HepG2 (cell line): ENCODE results near the gene TSPYL1. TPM values are rescaled to one million over a fixed set of nuclear protein-coding genes. Genes with fewer than 3 reads are reported as not detected.

ENCODE experiments used
- CBX2 ChIP-seq, 2 experiments: fragments of 200-600 bp in 1 of 2; sonication (generic); formaldehyde crosslinking in 1 of 2; IDR thresholded peaks; 2 replicates each; pipeline versions ENCODE4 v1.7.0 to v1.8.1; 2018 to 2022; ENCODE audit warnings: low read depth in 2 of 2, low read length in 1 of 2, mild to moderate bottlenecking in 1 of 2, missing genetic modification reagents in 1 of 2
- CEBPG ChIP-seq: IDR thresholded peaks from 2 replicates; pipeline ENCODE4 v1.6.1; 2016
- CHD4 ChIP-seq: fragments of 200-600 bp; sonication (generic); IDR thresholded peaks from 2 replicates; pipeline ENCODE4 v1.7.0; 2017; ENCODE audit warnings: mild to moderate bottlenecking, low read length, borderline replicate concordance
- FOSL2 ChIP-seq: sonication (generic); formaldehyde crosslinking; IDR thresholded peaks from 2 replicates; pipeline ENCODE4 v1.4.0; 2020; ENCODE audit warnings: missing genetic modification reagents
- HOXA7 ChIP-seq: sonication (generic); formaldehyde crosslinking; IDR thresholded peaks from 2 replicates; pipeline ENCODE4 v1.8.1; 2022; ENCODE audit warnings: mild to moderate bottlenecking, missing genetic modification reagents, moderate library complexity
- NCOR1 ChIP-seq: fragments of 200-600 bp; sonication (generic); IDR thresholded peaks from 2 replicates; pipeline ENCODE4 v1.7.0; 2017; ENCODE audit warnings: antibody characterized with exemption, low read length, borderline replicate concordance
- NFIB ChIP-seq: sonication (generic); formaldehyde crosslinking; IDR thresholded peaks from 2 replicates; pipeline ENCODE4 v1.9.0; 2021; ENCODE audit warnings: missing genetic modification reagents, mild to moderate bottlenecking, borderline replicate concordance
- NR2F2 ChIP-seq: IDR thresholded peaks from 2 replicates; pipeline ENCODE4 v1.6.1; 2012; ENCODE audit warnings: low read depth, inconsistent platforms, borderline replicate concordance
- PAWR ChIP-seq: sonication (generic); formaldehyde crosslinking; IDR thresholded peaks from 2 replicates; pipeline ENCODE4 v1.4.0; 2020; ENCODE audit warnings: missing genetic modification reagents, mild to moderate bottlenecking, borderline replicate concordance
- REPIN1 ChIP-seq: sonication (generic); formaldehyde crosslinking; IDR thresholded peaks from 2 replicates; pipeline ENCODE4 v1.8.0; 2022; ENCODE audit warnings: missing genetic modification reagents, low read depth, mild to moderate bottlenecking, borderline replicate concordance
- RXRB ChIP-seq: IDR thresholded peaks from 2 replicates; pipeline ENCODE4 v1.6.1; 2016; ENCODE audit warnings: borderline replicate concordance, missing genetic modification reagents, missing compliant biosample characterization
- SAP130 ChIP-seq: IDR thresholded peaks from 2 replicates; pipeline ENCODE4 v1.6.1; 2016; ENCODE audit warnings: low read depth
- SRY ChIP-seq: sonication (generic); formaldehyde crosslinking; IDR thresholded peaks from 2 replicates; pipeline ENCODE4 v1.8.0; 2022; ENCODE audit warnings: mild to moderate bottlenecking, missing genetic modification reagents
- TEAD3 ChIP-seq: optimal IDR thresholded peaks from 2 replicates; pipeline ENCODE3; 2016; ENCODE audit warnings: borderline replicate concordance
- U2AF1 ChIP-seq: fragments of 200-400 bp; formaldehyde crosslinking; optimal IDR thresholded peaks from 2 replicates; pipeline ENCODE3; 2017; ENCODE audit warnings: mild to moderate bottlenecking, low read depth, low read length
- UBTF ChIP-seq: sonication (generic); formaldehyde crosslinking; IDR thresholded peaks from 2 replicates; pipeline ENCODE4 v1.4.0; 2020; ENCODE audit warnings: mild to moderate bottlenecking, missing genetic modification reagents
- ZMYM3 ChIP-seq: sonication (generic); formaldehyde crosslinking; IDR thresholded peaks from 2 replicates; pipeline ENCODE4 v1.5.1; 2020; ENCODE audit warnings: mild to moderate bottlenecking, missing genetic modification reagents
- ZNF30 ChIP-seq: sonication (generic); formaldehyde crosslinking; IDR thresholded peaks from 2 replicates; pipeline ENCODE4 v1.5.0; 2020; ENCODE audit warnings: mild to moderate bottlenecking, missing genetic modification reagents
- ZNF766 ChIP-seq: sonication (generic); formaldehyde crosslinking; IDR thresholded peaks from 2 replicates; pipeline ENCODE4 v1.5.0; 2020; ENCODE audit warnings: missing genetic modification reagents, borderline replicate concordance
- polyA plus RNA-seq, 8 experiments: library from polyadenylated mRNA; depleted of rRNA in 3 of 8; stranded (reverse) in 7 of 8; unstranded in 1 of 8; fragments of >200 nt; fragmentation: Illumina TruSeq in 4 of 8; extraction: Trizol in 4 of 8; gene quantifications; 2 replicates each; pipeline versions ENCODE4 v1.2.1 to v1.2.3, GENCODE V29; 2011 to 2016; ENCODE audit warnings: low read depth in 4 of 8, missing spikeins in 1 of 8, mixed read lengths in 1 of 8; ENCODE audit not compliant: insufficient read depth in 1 of 8
- total RNA-seq, 5 experiments: library from RNA; depleted of rRNA; stranded (reverse); fragments of >200 nt; fragmentation: Illumina TruSeq; extraction: Trizol; gene quantifications; 2 replicates each; pipeline ENCODE4 v1.2.3, GENCODE V29; 2016; ENCODE audit warnings: low read depth in 1 of 5
- TF ChIP-seq, protein P1 (sequence below): IDR thresholded peaks from 2 replicates; pipeline ENCODE4 v1.6.1; 2016; ENCODE audit warnings: control low read depth
- TF ChIP-seq, protein P2 (sequence below): sonication (generic); formaldehyde crosslinking; IDR thresholded peaks from 2 replicates; pipeline ENCODE4 v1.5.1; 2020; ENCODE audit warnings: mild to moderate bottlenecking, moderate library complexity, missing genetic modification reagents

The TSPYL1 gene
- total and polyA plus RNA-seq, 2 of the 13 experiments (the other 11 are each of a cell fraction or from before 2014, with no cell fraction given) = 28.3 to 93.0 TPM

DNA sequence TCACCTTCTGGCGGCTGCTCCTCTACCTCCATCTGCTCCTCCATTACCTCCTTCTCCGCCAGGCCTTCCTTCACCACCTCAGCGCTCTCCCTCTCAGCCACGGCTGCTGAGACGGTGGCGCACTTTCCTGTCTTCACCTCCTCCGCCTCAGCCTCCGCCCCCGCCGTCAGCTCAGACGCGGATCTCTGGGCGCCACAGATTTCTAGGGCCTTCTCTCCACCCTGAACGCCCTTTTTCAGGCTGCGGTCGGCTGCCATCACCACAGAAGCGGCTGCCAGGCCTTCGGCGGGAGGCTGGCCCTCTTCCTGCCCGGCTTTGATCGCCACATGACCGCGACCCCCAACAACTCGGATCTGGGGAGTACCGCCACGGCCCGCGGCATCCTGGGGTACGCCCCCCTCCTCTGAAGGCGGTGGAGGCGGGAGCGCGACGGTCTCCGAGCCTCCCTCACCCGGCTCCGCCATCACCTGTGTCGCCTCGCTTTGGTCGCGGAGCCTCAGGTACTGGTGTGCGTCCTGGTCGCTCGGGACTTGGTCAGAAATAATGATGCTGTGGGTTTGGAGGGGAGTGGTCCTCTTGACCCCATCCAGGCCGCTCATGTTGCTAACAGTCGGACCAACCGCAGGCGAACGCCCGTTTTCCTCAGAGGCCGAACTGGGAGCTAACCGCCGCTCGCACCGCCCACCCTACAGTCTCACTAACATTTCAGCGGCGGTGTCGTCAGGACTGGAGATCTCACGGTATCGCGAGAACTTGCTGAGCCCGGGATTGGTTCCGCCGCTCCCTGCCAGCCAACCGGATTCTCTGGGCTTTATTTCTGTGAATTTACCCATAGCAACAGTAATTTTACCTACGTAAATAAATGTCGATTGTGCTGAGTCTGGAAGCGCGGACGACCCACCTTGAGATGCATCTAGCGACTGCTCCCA, at the start of gene TSPYL1 (continued):
- TF ChIP-seq, protein P1, sequence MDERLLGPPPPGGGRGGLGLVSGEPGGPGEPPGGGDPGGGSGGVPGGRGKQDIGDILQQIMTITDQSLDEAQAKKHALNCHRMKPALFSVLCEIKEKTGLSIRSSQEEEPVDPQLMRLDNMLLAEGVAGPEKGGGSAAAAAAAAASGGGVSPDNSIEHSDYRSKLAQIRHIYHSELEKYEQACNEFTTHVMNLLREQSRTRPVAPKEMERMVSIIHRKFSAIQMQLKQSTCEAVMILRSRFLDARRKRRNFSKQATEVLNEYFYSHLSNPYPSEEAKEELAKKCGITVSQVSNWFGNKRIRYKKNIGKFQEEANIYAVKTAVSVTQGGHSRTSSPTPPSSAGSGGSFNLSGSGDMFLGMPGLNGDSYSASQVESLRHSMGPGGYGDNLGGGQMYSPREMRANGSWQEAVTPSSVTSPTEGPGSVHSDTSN (CRISPR knock-in tag) = 0 out of 2 replicates have a peak, but pooled peaks have one; percentile 41
- no peak for TF ChIP-seq HOXA7 (CRISPR knock-in tag)
- peak; percentile 89 for TF ChIP-seq SAP130 (CRISPR knock-in tag)
- TF ChIP-seq NR2F2 = no peak
- peak; percentile 60 for TF ChIP-seq CEBPG (CRISPR knock-in tag)
- no peak for TF ChIP-seq NCOR1
- TF ChIP-seq, protein P2, sequence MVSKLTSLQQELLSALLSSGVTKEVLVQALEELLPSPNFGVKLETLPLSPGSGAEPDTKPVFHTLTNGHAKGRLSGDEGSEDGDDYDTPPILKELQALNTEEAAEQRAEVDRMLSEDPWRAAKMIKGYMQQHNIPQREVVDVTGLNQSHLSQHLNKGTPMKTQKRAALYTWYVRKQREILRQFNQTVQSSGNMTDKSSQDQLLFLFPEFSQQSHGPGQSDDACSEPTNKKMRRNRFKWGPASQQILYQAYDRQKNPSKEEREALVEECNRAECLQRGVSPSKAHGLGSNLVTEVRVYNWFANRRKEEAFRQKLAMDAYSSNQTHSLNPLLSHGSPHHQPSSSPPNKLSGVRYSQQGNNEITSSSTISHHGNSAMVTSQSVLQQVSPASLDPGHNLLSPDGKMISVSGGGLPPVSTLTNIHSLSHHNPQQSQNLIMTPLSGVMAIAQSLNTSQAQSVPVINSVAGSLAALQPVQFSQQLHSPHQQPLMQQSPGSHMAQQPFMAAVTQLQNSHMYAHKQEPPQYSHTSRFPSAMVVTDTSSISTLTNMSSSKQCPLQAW (CRISPR knock-in tag) = peak; percentile 82
- TF ChIP-seq ZNF766 (CRISPR knock-in tag) = peak; percentile 79; the same call in 1 of the 2 replicates
- TF ChIP-seq U2AF1 = peak; percentile 43
- TF ChIP-seq FOSL2 = no peak; the same call in 1 of the 2 replicates
- TF ChIP-seq RXRB (CRISPR knock-in tag) = peak; percentile 34; the same call in 1 of the 2 replicates
- TF ChIP-seq NFIB = no peak
- no peak for TF ChIP-seq PAWR
- peak; percentile 97 for TF ChIP-seq ZNF30 (CRISPR knock-in tag)
- peak; percentile 87 for TF ChIP-seq REPIN1 (CRISPR knock-in tag)
- no peak for TF ChIP-seq TEAD3 (CRISPR knock-in tag)
- TF ChIP-seq CHD4 = no peak
- TF ChIP-seq CBX2 (IDR thresholded peaks at IDR 0.05; ENCODE audit: low read depth, low read length) = 0 out of 2 replicates have a peak, but pooled peaks have one; percentile 24
- 0 out of 2 replicates have a peak, but pooled peaks have one; percentile 27 for TF ChIP-seq CBX2 (CRISPR knock-in tag; IDR thresholded peaks at IDR 0.05; ENCODE audit: low read depth)
- no peak for TF ChIP-seq ZMYM3 (CRISPR knock-in tag)
- TF ChIP-seq SRY (CRISPR knock-in tag) = peak; percentile 91
- TF ChIP-seq UBTF (CRISPR knock-in tag) = peak; percentile 96
